Panc1 (cell line): ENCODE measurements around the gene BMPR2. TPM values are rescaled to one million over a fixed set of nuclear protein-coding genes. Genes with fewer than 3 reads are reported as not detected.

ENCODE experiments used
- ATAC-seq: fragments of 200-7000 bp; cut with Tn5 transposase; 2 replicates; pipeline ENCODE4 v1.9.1; 2020; ENCODE audit warnings: mild to moderate bottlenecking, moderate library complexity
- BruUV-seq: library from RNA; stranded (reverse); fragments of 400-500 nt; replicated peaks from 2 replicates; lab custom pipeline; 2021; lab: Mats Ljungman, UMichigan
- CTCF ChIA-PET: fragments of 300-600 bp; sonication (Branson Sonifier 250); formaldehyde crosslinking; loops from one replicate; lab custom pipeline; 2022; ENCODE audit warnings: antibody characterized with exemption; lab: Charles Lee
- POLR2A ChIA-PET: fragments of 300-600 bp; sonication (Branson Sonifier 250); formaldehyde crosslinking; loops from one replicate; lab custom pipeline; 2022; ENCODE audit warnings: antibody characterized with exemption; lab: Charles Lee
- DNase-seq: peaks from one replicate; pipeline ENCODE4 v3.0.0-alpha.2; 2010; ENCODE audit warnings: low read depth, low spot score
- H3K27ac ChIP-seq: 2 replicates; pipeline ENCODE4 v1.5.1; 2011; ENCODE audit warnings: mild to moderate bottlenecking, low read length, inconsistent platforms
- H3K27me3 ChIP-seq: fragments of 200-500 bp; sonication (Bioruptor generic); 2 replicates; pipeline ENCODE4 v1.6.0; 2014; ENCODE audit warnings: low read length, inconsistent platforms; ENCODE audit not compliant: control insufficient read depth, insufficient read depth
- H3K36me3 ChIP-seq: fragments of 200-500 bp; sonication (Bioruptor generic); 2 replicates; pipeline ENCODE4 v1.5.1; 2014; ENCODE audit warnings: inconsistent platforms, mild to moderate bottlenecking, low read length, moderate library complexity; ENCODE audit not compliant: control insufficient read depth, insufficient read depth
- H3K4me1 ChIP-seq: 2 replicates; pipeline ENCODE4 v1.5.1; 2011; ENCODE audit warnings: inconsistent platforms, mild to moderate bottlenecking, low read length, moderate library complexity; ENCODE audit not compliant: control insufficient read depth, insufficient read depth
- H3K4me3 ChIP-seq, 2 experiments: 2 replicates each; pipeline ENCODE4 v1.5.1; 2011 to 2012; ENCODE audit warnings: low read depth in 2 of 2, low read length in 2 of 2, mild to moderate bottlenecking in 2 of 2, inconsistent platforms in 1 of 2, moderate library complexity in 1 of 2
- H3K9me3 ChIP-seq: fragments of 200-500 bp; sonication (Bioruptor generic); 2 replicates; pipeline ENCODE4 v1.5.1; 2014; ENCODE audit warnings: low read depth, mild to moderate bottlenecking, inconsistent platforms, low read length, moderate library complexity; ENCODE audit not compliant: control insufficient read depth, insufficient read depth
- POLR2AphosphoS5 ChIP-seq: IDR thresholded peaks from 2 replicates; pipeline ENCODE4 v1.6.1; 2012; ENCODE audit warnings: mild to moderate bottlenecking, low read depth, low read length, moderate library complexity
- SIN3A ChIP-seq: IDR thresholded peaks from 2 replicates; pipeline ENCODE4 v1.6.1; 2012; ENCODE audit warnings: low read depth, mild to moderate bottlenecking, low read length, moderate library complexity, borderline replicate concordance; ENCODE audit not compliant: insufficient read depth
- TCF7L2 ChIP-seq: IDR thresholded peaks from 2 replicates; pipeline ENCODE4 v1.6.1; 2011; ENCODE audit warnings: mild to moderate bottlenecking, low read depth, low read length, inconsistent platforms
- in situ Hi-C: cut with HindIII; loops from 2 replicates; pipeline ENCODE4 v1.10.0; 2016; ENCODE audit warnings: low sequenced_read_pairs, low pct_unique_long_range_greater_than_20kb
- intact Hi-C: fragments of 100-400 bp; cut with micrococcal nuclease; formaldehyde crosslinking; loops from one replicate; pipeline ENCODE4 v1.10.0; 2022; ENCODE audit not compliant: unreplicated experiment
- total RNA-seq: library from RNA; stranded (reverse); gene quantifications from one replicate; pipeline ENCODE4 v1.2.1, GENCODE V29; 2021; ENCODE audit not compliant: unreplicated experiment
- TF ChIP-seq, protein P1 (sequence below), 2 experiments: IDR thresholded peaks; 2 replicates each; pipeline ENCODE4 v1.6.1; 2011 to 2012; ENCODE audit warnings: low read depth in 2 of 2, control low read depth in 1 of 2, low read length in 1 of 2, mild to moderate bottlenecking in 1 of 2, moderate library complexity in 1 of 2; ENCODE audit not compliant: insufficient read depth in 1 of 2
- TF ChIP-seq, protein P2 (sequence below): fragments of 450-650 bp; IDR thresholded peaks from 2 replicates; pipeline ENCODE4 v1.5.1; 2017; ENCODE audit warnings: mild to moderate bottlenecking

Gene BMPR2
- total RNA-seq, 1 experiment from 2014 or later = 65.2 TPM

DNA sequence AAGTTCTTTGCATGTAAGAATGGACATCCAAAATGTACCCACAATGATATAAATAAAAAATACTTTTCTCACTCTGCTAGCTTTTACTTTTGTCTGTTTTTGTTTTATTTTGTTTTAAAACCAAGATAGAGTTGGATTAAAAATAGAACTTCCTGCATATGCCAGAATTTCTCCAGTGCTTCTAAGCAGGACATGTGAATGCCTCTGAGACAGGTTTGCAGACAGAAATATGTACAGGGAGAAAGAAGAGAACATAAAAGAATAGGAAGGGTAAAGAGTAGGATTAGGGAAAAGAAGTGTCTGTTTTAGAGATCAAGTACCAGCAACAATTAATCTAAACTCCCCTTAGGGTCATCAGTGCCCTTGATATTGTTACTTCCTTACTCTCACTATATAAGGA, 114.4 kb downstream of the BMPR2 start:
- BruUV-seq = no TSS peak
- no peaks in the 10 kb centered on the region for H3K9me3 ChIP-seq
- no peaks in the 10 kb centered on the region; the same call in 1 of the 2 replicates for H3K4me1 ChIP-seq
- CTCF ChIA-PET = no interaction called here
- ATAC-seq (no peak), DNase-seq (no peak)
- H3K27ac ChIP-seq = no peak overlapping the region
- H3K4me3 ChIP-seq = no peak overlapping the region
- intact Hi-C loops = no loop called here
- POLR2A ChIA-PET = no interaction called here
- in situ Hi-C loops = no loop called here
- H3K36me3 ChIP-seq = no peaks in the 10 kb centered on the region
- H3K27me3 ChIP-seq = no peaks in the 10 kb centered on the region
- TF ChIP-seq, protein P1, sequence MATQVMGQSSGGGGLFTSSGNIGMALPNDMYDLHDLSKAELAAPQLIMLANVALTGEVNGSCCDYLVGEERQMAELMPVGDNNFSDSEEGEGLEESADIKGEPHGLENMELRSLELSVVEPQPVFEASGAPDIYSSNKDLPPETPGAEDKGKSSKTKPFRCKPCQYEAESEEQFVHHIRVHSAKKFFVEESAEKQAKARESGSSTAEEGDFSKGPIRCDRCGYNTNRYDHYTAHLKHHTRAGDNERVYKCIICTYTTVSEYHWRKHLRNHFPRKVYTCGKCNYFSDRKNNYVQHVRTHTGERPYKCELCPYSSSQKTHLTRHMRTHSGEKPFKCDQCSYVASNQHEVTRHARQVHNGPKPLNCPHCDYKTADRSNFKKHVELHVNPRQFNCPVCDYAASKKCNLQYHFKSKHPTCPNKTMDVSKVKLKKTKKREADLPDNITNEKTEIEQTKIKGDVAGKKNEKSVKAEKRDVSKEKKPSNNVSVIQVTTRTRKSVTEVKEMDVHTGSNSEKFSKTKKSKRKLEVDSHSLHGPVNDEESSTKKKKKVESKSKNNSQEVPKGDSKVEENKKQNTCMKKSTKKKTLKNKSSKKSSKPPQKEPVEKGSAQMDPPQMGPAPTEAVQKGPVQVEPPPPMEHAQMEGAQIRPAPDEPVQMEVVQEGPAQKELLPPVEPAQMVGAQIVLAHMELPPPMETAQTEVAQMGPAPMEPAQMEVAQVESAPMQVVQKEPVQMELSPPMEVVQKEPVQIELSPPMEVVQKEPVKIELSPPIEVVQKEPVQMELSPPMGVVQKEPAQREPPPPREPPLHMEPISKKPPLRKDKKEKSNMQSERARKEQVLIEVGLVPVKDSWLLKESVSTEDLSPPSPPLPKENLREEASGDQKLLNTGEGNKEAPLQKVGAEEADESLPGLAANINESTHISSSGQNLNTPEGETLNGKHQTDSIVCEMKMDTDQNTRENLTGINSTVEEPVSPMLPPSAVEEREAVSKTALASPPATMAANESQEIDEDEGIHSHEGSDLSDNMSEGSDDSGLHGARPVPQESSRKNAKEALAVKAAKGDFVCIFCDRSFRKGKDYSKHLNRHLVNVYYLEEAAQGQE (IDR thresholded peaks at IDR 0.05; ENCODE audit: insufficient read depth in 1 of 2, low read depth in 2 of 2, low read length in 1 of 2) = no peak
- TF ChIP-seq TCF7L2 (no peak), SIN3A (no peak), POLR2AphosphoS5 (no peak)
- TF ChIP-seq, protein P2, sequence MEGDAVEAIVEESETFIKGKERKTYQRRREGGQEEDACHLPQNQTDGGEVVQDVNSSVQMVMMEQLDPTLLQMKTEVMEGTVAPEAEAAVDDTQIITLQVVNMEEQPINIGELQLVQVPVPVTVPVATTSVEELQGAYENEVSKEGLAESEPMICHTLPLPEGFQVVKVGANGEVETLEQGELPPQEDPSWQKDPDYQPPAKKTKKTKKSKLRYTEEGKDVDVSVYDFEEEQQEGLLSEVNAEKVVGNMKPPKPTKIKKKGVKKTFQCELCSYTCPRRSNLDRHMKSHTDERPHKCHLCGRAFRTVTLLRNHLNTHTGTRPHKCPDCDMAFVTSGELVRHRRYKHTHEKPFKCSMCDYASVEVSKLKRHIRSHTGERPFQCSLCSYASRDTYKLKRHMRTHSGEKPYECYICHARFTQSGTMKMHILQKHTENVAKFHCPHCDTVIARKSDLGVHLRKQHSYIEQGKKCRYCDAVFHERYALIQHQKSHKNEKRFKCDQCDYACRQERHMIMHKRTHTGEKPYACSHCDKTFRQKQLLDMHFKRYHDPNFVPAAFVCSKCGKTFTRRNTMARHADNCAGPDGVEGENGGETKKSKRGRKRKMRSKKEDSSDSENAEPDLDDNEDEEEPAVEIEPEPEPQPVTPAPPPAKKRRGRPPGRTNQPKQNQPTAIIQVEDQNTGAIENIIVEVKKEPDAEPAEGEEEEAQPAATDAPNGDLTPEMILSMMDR = no peak

DNA sequence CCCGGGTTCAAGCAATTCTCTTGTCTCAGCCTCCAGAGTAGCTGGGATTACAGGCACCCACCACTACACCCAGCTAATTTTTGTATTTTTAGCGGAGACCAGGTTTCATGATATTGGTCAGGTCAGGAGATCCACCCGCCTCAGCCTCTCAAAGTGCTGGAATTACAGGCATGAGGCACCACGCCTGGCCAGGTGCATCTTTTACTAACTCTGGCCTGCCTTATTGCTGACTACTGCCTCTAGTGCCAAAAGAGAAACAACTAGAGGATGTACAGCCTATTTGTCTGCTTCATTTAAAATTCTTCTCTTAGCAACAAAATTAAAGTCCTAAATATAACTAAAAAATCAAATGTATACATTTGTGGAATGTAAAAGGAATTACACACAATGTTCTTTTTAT, 115.4 kb downstream of the BMPR2 start:
- ChIA-PET CTCF (no interaction called here), POLR2A (no interaction called here)
- Histone ChIP-seq H3K9me3 (no peaks in the 10 kb centered on the region), H3K4me1 (no peaks in the 10 kb centered on the region; the same call in 1 of the 2 replicates), H3K27me3 (no peaks in the 10 kb centered on the region), H3K36me3 (no peaks in the 10 kb centered on the region), H3K4me3 (no peak overlapping the region), H3K27ac (no peak overlapping the region)
- ATAC-seq (no peak), DNase-seq (no peak)
- TF ChIP-seq POLR2AphosphoS5 (no peak), TCF7L2 (no peak)
- TF ChIP-seq, protein P2 = no peak
- BruUV-seq = no TSS peak
- in situ Hi-C loops (no loop called here), intact Hi-C loops (no loop called here)
